Epithelial cell of proximal tubule (primary cell): ENCODE results near the gene CHN1. TPM values are rescaled to one million over a fixed set of nuclear protein-coding genes. Genes with fewer than 3 reads are reported as not detected.
A peak's percentile ranks its signal among the peaks of the same experiment; 100 is the strongest.

Source experiments
- DNase-seq: peaks from one replicate; pipeline ENCODE4 v3.0.0-alpha.2; 2011; ENCODE audit warnings: low read depth
- H3K4me3 ChIP-seq: 2 replicates; pipeline ENCODE4 v1.5.1; 2011; ENCODE audit warnings: low read depth, mild to moderate bottlenecking, low read length
- CTCF ChIP-seq: conservative IDR thresholded peaks from 2 replicates; pipeline ENCODE4 v1.5.1; 2012; ENCODE audit warnings: low read depth, mild to moderate bottlenecking, low read length
- total RNA-seq: library from RNA; depleted of rRNA; stranded (reverse); fragments of >200 nt; gene quantifications from 2 replicates; pipeline ENCODE4 v1.2.3, GENCODE V29; 2015

CHN1 gene
- total RNA-seq, 1 donor from 2014 or later = 22.5 TPM

GRCh38 chr2:174878537-174879147 is 126.5 kb downstream of the CHN1 start:
- TF ChIP-seq CTCF = no peak
- peak overlapping the region; percentile 42 for H3K4me3 ChIP-seq
- DNase-seq = peak; percentile 2

- no peak for TF ChIP-seq CTCF
- DNase-seq = no peak
- no peak overlapping the region for H3K4me3 ChIP-seq
These were observed 127.4 kb downstream of the CHN1 start for GRCh38 chr2:174877751-174878150.

- TF ChIP-seq CTCF = no peak
- no peak overlapping the region for H3K4me3 ChIP-seq
- no peak for DNase-seq
These were observed 127.9 kb downstream of the CHN1 start for GRCh38 chr2:174877301-174877700.

GRCh38 chr2:174874085-174874484 is 131.1 kb downstream of the CHN1 start:
- no peak for DNase-seq
- no peak overlapping the region for H3K4me3 ChIP-seq

DNA sequence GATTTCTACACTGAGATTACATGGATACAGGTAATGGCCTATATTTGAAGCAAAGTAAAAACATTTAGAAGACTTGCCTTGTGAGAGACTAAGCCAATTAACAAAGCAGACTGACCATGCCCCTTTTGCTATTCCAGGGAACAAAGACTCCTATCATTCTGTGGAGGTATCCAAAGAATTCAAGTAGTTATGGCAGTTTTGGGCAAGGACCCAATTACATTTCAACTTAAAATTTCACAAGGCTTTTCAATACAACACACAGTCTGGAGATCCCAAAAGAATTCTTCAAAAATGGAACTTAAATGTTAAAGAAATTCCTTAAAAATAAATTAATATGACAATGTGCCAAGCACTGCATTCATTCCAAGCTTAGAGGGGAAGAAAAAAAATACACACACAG is 131.7 kb downstream of the CHN1 start:
- TF ChIP-seq CTCF = no peak
- DNase-seq = no peak
- no peak overlapping the region for H3K4me3 ChIP-seq

More at GRCh38 chr2:174874085-174874484, 131.1 kb downstream of the CHN1 start:
- TF ChIP-seq CTCF = no peak

DNA sequence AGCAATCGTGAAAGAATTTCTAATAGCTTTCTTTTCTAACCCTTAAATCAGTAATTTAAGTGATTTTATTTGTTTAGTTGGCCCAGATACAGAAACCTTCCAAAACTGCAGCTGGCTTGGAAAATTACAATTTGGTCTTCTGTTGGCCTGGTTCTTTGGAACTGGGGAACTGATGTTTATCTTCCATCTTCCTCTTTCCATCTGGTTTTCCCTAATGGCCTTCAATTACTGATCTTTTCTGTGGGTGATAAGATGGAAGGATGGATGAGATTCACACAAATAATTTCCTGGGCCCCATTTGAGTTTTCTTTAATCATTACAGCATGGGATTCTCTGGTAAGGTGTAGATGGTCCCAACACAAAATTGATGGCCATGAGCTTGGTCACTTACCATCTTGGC is 134.4 kb downstream of the CHN1 start:
- H3K4me3 ChIP-seq = no peak overlapping the region
- DNase-seq = no peak
- no peak for TF ChIP-seq CTCF

GRCh38 chr2:174868878-174869277 is 136.3 kb downstream of the CHN1 start:
- TF ChIP-seq CTCF = no peak
- no peak overlapping the region for H3K4me3 ChIP-seq
- DNase-seq = peak; percentile 25
